Neural cell (in vitro differentiated cells): ENCODE measurements around the gene MMP19. TPM values are rescaled to one million over a fixed set of nuclear protein-coding genes. Genes with fewer than 3 reads are reported as not detected.
"Not testable (repeated sequence)": the region's sequence is repeated elsewhere in the genome, so short reads cannot be mapped to it uniquely, and the experiment has no call there.

ENCODE experiments used
- H2AFZ ChIP-seq: fragments of 200-600, 300-800 bp; sonication (generic), shearing (Covaris generic); 2 replicates; pipeline ENCODE4 v1.6.0; 2014; ENCODE audit warnings: low read depth, mild to moderate bottlenecking, antibody characterized with exemption, low read length, moderate library complexity
- H3F3A ChIP-seq: fragments of 200-600 bp; shearing (Covaris generic); 2 replicates; pipeline ENCODE4 v1.6.1; 2016; ENCODE audit warnings: mild to moderate bottlenecking, moderate library complexity, mixed read lengths, antibody characterized with exemption, low read length; ENCODE audit not compliant: insufficient read depth, poor library complexity, severe bottlenecking
- H3K27ac ChIP-seq: fragments of 200-600, 300-800 bp; sonication (generic), shearing (Covaris generic); 2 replicates; pipeline ENCODE4 v1.5.1; 2014; ENCODE audit warnings: mild to moderate bottlenecking, low read length, moderate library complexity
- H3K27me3 ChIP-seq: fragments of 300-800, 200-600 bp; sonication (generic), shearing (Covaris generic); 2 replicates; pipeline ENCODE4 v1.6.0; 2014; ENCODE audit warnings: mild to moderate bottlenecking, low read depth, low read length, moderate library complexity; ENCODE audit not compliant: insufficient read depth
- H3K36me3 ChIP-seq: fragments of 300-800, 200-600 bp; sonication (generic), shearing (Covaris generic); 2 replicates; pipeline ENCODE4 v1.5.1; 2014; ENCODE audit warnings: mild to moderate bottlenecking, antibody characterized with exemption, low read length, moderate library complexity; ENCODE audit not compliant: insufficient read depth
- H3K4me2 ChIP-seq: fragments of 300-800, 200-600 bp; sonication (generic), shearing (Covaris generic); 2 replicates; pipeline ENCODE4 v1.6.0; 2014; ENCODE audit warnings: mild to moderate bottlenecking, low read length
- H3K4me3 ChIP-seq: fragments of 300-800, 200-600 bp; sonication (generic), shearing (Covaris generic); 2 replicates; pipeline ENCODE4 v1.5.1; 2014; ENCODE audit warnings: mild to moderate bottlenecking, low read length, moderate library complexity
- H3K79me2 ChIP-seq: fragments of 200-600 bp; shearing (Covaris generic); replicated peaks from 2 replicates; pipeline ENCODE4 v1.6.0; 2014; ENCODE audit warnings: mild to moderate bottlenecking, low read length, moderate library complexity; ENCODE audit not compliant: insufficient read depth
- H3K9ac ChIP-seq: fragments of 300-800, 200-600 bp; sonication (generic), shearing (Covaris generic); 2 replicates; pipeline ENCODE4 v1.6.1; 2016; ENCODE audit warnings: mild to moderate bottlenecking, low read length, mixed read lengths
- H3K9me2 ChIP-seq: fragments of 200-600 bp; shearing (Covaris generic); 2 replicates; pipeline ENCODE4 v1.6.1; 2016; ENCODE audit warnings: mild to moderate bottlenecking, low read length, mixed read lengths; ENCODE audit not compliant: insufficient read depth
- H3K9me3 ChIP-seq: fragments of 200-600, 300-800 bp; sonication (generic), shearing (Covaris generic); 2 replicates; pipeline ENCODE4 v1.6.1; 2016; ENCODE audit warnings: mild to moderate bottlenecking, mixed run types, low read length, moderate library complexity, mixed read lengths
- H4K20me1 ChIP-seq: fragments of 200-600 bp; shearing (Covaris generic); 2 replicates; pipeline ENCODE4 v1.6.1; 2016; ENCODE audit warnings: mild to moderate bottlenecking, mixed run types; ENCODE audit not compliant: insufficient read depth
- CTCF ChIP-seq: fragments of 450-650 bp; IDR thresholded peaks from 2 replicates; pipeline ENCODE4 v1.5.1; 2014; ENCODE audit warnings: antibody characterized with exemption, mild to moderate bottlenecking, moderate library complexity; ENCODE audit not compliant: poor library complexity, severe bottlenecking
- EP300 ChIP-seq: fragments of 450-650 bp; conservative IDR thresholded peaks from 2 replicates; pipeline ENCODE4 v1.6.1; 2014; ENCODE audit warnings: antibody characterized with exemption, mild to moderate bottlenecking, moderate library complexity; ENCODE audit not compliant: poor library complexity, severe bottlenecking
- EZH2 ChIP-seq: fragments of 200-600, 300-800 bp; shearing (Covaris generic), sonication (generic); IDR thresholded peaks from 2 replicates; pipeline ENCODE4 v1.6.1; 2014; ENCODE audit warnings: antibody characterized with exemption, low read length, borderline replicate concordance, mild to moderate bottlenecking; ENCODE audit not compliant: insufficient read depth, poor library complexity, severe bottlenecking
- MXI1 ChIP-seq: fragments of 450-650 bp; conservative IDR thresholded peaks from 2 replicates; pipeline ENCODE4 v1.6.1; 2014; ENCODE audit warnings: antibody characterized with exemption, mild to moderate bottlenecking; ENCODE audit not compliant: poor library complexity, severe bottlenecking
- POLR2AphosphoS5 ChIP-seq: IDR thresholded peaks from 2 replicates; pipeline ENCODE4 v1.6.1; 2012
- RAD21 ChIP-seq: fragments of 450-650 bp; conservative IDR thresholded peaks from 2 replicates; pipeline ENCODE4 v1.6.1; 2014; ENCODE audit warnings: antibody characterized with exemption, mild to moderate bottlenecking, moderate library complexity
- REST ChIP-seq: IDR thresholded peaks from 2 replicates; pipeline ENCODE4 v1.6.1; 2012; ENCODE audit warnings: borderline replicate concordance
- SMC3 ChIP-seq: fragments of 450-650 bp; conservative IDR thresholded peaks from 2 replicates; pipeline ENCODE4 v1.6.1; 2014; ENCODE audit warnings: antibody characterized with exemption, mild to moderate bottlenecking, moderate library complexity; ENCODE audit not compliant: poor library complexity
- TAF1 ChIP-seq: IDR thresholded peaks from 2 replicates; pipeline ENCODE4 v1.6.1; 2012; ENCODE audit warnings: low read depth
- polyA plus RNA-seq: library from polyadenylated mRNA; depleted of rRNA; stranded (reverse); fragments of >200 nt; gene quantifications from 2 replicates; pipeline ENCODE4 v1.2.3, GENCODE V29; 2014

MMP19 gene
- polyA plus RNA-seq, 1 donor from 2014 or later, result not detected

- TF ChIP-seq RAD21 (no peak), TAF1 (no peak), CTCF (no peak), EZH2 (no peak), POLR2AphosphoS5 (no peak), MXI1 (no peak)
- Histone ChIP-seq H3F3A (no peaks in the 10 kb centered on the region), H3K79me2 (no peaks in the 10 kb centered on the region)
Measured at GRCh38 chr12:55838361-55838760, 4.4 kb downstream of the MMP19 start.

GRCh38 chr12:55834400-55834799 lies 8.3 kb downstream of the MMP19 start:
- H3K79me2 ChIP-seq, result peaks cover 15% of the 10 kb centered on the region
- not testable (repeated sequence) for H3K36me3 ChIP-seq, H3F3A ChIP-seq, H3K4me3 ChIP-seq, H3K9ac ChIP-seq, H4K20me1 ChIP-seq, H3K27me3 ChIP-seq, H3K9me2 ChIP-seq, H2AFZ ChIP-seq, H3K27ac ChIP-seq, H3K9me3 ChIP-seq, H3K4me2 ChIP-seq

More at GRCh38 chr12:55838361-55838760, 4.4 kb downstream of the MMP19 start:
- no peak overlapping the region for H3K4me2 ChIP-seq
- no peak overlapping the region for H3K4me3 ChIP-seq
- no peaks in the 10 kb centered on the region for H4K20me1 ChIP-seq
- no peaks in the 10 kb centered on the region for H3K9me3 ChIP-seq
- no peaks in the 10 kb centered on the region for H3K27me3 ChIP-seq
- no peak overlapping the region for H3K27ac ChIP-seq
- H3K9me2 ChIP-seq, result no peaks in the 10 kb centered on the region
- H3K9ac ChIP-seq, result no peak overlapping the region
- H2AFZ ChIP-seq, result no peak overlapping the region
- no peaks in the 10 kb centered on the region for H3K36me3 ChIP-seq

- peaks cover 7% of the 10 kb centered on the region for H3F3A ChIP-seq
- no peaks in the 10 kb centered on the region for H3K27me3 ChIP-seq
- no peak overlapping the region for H3K4me2 ChIP-seq
- H3K9me3 ChIP-seq, result no peaks in the 10 kb centered on the region
- H3K27ac ChIP-seq, result no peak overlapping the region
- no peak overlapping the region for H3K4me3 ChIP-seq
- no peak overlapping the region for H3K9ac ChIP-seq
- no peaks in the 10 kb centered on the region for H3K36me3 ChIP-seq
- TF ChIP-seq EZH2 (no peak), TAF1 (no peak), EP300 (no peak), CTCF (no peak), POLR2AphosphoS5 (no peak), MXI1 (no peak), REST (no peak), SMC3 (no peak), RAD21 (no peak)
- no peaks in the 10 kb centered on the region for H4K20me1 ChIP-seq
- H3K79me2 ChIP-seq, result peaks cover 24% of the 10 kb centered on the region
- H3K9me2 ChIP-seq, result no peaks in the 10 kb centered on the region
- H2AFZ ChIP-seq, result no peak overlapping the region
Measured at GRCh38 chr12:55833056-55833455, 9.7 kb downstream of the MMP19 start.
